GM18499 (cell line): ENCODE data around the gene ATP6V0E2.
"Not testable (repeated sequence)": the region's sequence is repeated elsewhere in the genome, so short reads cannot be mapped to it uniquely, and the experiment has no call there.

Source experiments
- ATAC-seq: cut with Tn5 transposase; IDR thresholded peaks from one replicate; pipeline ENCODE4 v1.9.1; 2021; ENCODE audit warnings: moderate number of reproducible peaks; ENCODE audit not compliant: insufficient read depth, unreplicated experiment

ATP6V0E2 gene

GRCh38 chr7:149873074-149873969 is at the start of gene ATP6V0E2:
Gene ATP6V0E2 (plus strand): TSS chr7:149873969. CDS start chr7:149874066, 97 bp downstream.
- ATAC-seq: peak; percentile 62

GRCh38 chr7:149824301-149824741 is 49.4 kb upstream of the ATP6V0E2 start:
- no peak for ATAC-seq

DNA sequence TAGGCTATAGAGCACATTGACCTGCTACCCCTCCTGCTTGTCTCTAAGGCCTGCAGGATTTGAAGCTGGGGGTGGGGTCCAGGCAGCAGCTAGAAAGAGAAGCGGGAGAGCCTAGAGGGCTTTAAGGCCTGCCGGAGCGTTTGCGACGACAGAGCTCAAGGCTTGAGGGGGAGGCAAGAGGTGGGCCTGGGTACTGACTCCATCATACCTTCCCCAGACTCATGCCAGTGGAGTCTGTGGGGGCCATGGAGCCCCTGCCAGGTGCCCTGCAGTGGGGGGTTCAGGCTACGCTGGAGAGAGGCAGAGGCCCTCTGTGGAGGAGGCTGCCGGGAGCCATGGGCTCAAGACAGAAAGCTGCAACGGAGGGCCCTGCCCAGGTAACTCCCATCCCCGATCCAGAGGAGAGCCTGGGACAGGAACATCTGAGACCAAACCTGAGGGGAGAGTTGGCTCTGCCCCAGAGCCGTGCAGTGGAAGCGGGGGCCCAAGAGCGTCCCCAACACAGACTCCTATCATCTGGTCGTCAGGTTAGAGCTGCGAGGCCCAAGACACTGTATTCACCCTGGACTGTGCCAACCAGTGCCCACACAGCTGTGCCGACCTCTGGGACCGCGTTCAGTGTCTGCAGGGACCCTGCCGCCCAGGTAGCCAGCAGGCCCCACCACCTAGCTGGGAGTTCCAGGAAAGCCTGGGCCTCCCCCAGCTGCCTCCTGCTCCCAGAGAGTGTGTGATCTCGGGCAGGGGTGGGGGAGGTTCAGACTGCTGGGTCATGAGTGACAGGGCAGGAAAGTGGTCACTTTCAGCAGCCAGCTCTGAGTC is 48.8 kb upstream of the ATP6V0E2 start:
- no peak for ATAC-seq

GRCh38 chr7:149825567-149826343 is 48.0 kb upstream of the ATP6V0E2 start:
- ATAC-seq: no peak

DNA sequence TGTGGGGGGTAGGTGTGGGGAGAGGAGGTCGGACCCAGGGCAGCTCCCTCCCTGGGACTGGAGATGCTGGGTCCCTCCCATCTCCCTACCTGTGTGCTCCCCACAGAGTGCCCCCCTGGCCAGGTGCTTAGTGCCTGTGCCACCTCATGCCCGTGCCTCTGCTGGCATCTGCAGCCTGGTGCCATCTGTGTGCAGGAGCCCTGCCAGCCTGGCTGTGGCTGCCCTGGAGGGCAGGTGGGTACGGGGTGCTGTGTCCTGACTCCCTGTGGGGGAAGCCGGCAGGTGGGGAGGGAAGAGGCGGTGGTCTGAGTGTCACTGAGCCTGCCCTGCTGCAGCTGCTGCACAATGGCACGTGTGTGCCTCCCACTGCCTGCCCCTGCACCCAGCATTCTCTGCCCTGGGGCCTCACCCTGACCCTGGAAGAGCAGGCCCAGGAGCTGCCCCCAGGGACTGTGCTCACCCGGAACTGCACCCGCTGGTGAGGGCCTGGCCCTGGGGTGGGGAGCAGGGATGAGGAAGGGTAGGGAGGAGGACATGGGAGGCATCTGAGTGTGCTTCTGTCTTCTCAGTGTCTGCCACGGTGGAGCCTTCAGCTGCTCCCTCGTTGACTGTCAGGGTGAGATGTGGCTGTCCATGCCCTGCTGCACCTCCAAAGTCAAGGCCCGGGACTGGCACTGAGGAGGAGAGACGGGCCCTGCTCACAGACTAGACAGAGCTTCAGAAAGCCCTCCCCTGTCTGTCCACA is 47.3 kb upstream of the ATP6V0E2 start:
- no peak for ATAC-seq

GRCh38 chr7:149827089-149827981 is 46.4 kb upstream of the ATP6V0E2 start:
- no peak for ATAC-seq

DNA sequence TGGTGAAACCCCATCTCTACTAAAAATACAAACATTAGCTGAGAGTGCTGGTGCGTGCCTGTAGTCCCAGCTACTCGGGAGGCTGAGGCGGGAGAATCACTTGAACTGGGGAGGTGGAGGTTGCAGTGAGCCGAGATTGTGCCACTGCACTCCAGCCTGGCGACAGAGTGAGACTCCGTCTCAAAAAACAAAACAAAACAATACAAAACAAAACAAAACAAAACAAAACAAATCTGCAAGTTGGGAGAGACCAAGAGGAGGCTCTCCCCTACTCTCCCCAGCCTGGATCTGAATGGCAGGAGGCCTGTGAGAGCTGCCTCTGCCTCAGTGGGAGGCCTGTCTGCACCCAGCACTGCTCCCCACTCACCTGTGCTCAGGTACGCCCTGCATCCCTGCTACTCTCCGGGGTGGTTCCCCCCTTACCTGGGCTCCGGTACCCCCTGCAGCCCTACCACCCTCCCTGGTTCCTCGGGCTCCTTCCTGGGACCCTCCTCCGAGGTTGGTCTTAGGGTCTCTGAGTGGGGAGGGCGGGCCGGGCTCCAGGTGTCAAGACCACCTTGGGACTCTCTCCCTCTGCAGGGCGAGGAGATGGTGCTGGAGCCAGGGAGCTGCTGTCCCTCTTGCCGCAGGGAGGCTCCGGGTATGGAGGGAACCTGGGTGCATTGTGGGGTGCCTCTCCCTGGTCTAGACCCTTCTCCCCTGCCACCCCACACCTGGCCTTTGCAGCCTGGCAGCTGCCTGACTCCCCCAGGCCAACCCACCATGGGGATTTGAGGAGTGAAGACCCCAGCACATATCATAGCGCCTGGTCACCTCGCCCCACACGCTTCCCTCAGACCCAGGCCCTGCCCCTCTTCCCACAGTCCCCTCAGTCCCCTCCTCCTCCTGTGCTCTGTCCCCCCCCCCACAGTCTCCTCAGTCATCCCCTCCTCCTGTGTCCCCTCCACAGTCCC is 45.1 kb upstream of the ATP6V0E2 start:
- ATAC-seq: no peak

- ATAC-seq: not testable (repeated sequence)
Observed at GRCh38 chr7:149830527-149830926, 43.2 kb upstream of the ATP6V0E2 start.

- no peak for ATAC-seq
Observed at GRCh38 chr7:149830997-149831740, 42.6 kb upstream of the ATP6V0E2 start.

DNA sequence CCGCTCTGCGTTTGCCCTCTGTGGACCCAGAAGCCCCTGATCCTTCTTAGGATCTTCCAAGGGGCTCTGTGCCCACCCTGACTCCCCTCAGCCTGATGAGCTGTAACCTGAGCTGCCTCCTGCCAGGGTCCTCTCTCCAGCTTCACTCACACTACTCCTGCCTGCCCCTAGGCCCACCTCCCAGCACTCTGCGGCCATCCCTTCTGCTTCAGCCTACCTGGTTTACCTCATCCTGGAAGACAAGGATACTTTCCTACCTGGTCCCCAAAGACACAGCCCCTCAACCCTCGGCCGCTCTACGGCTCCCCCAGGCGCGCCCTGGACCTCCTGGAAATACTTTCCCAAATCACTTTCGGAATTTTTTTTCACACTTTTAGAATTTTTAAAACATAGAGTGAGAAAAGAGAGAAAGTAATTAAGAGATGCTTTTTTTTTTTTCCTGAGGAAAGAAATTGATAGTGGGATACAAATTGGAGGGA is 42.0 kb upstream of the ATP6V0E2 start:
- ATAC-seq: no peak

DNA sequence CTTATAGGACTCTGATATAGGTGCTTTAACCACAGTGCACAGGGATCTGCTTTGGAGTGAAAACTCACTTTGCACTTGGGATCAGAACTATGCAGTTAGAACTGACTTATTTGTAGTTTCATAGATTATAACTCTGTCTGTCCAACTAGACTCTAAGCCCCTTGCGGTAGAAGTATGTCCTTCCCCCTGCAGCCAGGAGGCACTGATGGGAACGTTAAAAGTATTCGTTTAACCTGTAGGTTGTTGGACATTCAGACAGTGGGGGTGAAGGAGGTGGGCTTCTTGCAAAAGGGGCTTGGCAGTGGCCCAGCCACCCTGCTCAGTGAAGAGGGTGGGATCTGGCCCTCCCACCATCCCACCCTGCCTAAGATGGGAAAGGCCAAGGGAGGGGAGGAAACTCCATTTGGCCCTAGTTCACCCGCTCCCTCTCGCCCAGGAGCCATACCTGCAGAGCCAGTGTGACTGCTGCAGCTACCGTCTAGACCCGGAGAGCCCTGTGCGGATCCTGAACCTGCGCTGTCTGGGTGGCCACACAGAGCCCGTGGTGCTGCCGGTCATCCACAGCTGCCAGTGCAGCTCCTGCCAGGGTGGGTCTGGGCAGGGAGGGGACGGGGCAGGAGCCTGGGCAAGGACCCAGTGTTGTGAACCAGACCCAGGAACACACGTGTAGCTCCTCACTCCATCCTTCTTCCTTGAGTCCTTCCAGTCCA is 41.3 kb upstream of the ATP6V0E2 start:
- no peak for ATAC-seq

DNA sequence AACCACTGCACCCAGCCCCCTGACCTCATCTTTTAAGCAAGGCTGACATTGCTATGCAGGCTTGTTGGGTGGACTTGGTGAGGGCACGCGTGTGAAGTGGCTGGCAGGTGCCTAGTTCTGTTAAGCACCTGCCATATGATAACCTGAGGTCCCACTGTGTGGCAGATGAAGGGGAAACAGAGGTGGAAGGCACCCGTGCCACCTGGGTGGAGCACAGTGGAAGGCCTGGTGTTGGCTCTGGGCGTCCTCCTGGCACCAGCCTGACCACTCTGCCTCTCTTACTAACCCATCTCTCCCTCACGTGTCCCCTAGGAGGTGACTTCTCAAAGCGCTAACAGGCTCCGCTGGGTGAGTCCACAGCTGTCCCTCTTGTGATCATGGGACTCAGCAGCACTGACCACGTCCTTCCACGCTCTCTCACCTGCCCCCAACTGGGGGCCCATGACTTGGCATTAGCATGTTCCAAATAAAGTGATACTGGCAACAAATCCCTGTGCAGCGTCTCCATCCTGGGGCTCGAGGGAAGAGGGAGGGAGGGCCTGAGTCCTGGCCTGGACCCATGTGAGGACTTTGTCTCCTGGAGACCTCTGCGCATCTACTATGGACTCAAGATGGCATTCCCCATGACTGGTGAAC is 40.2 kb upstream of the ATP6V0E2 start:
- no peak for ATAC-seq

DNA sequence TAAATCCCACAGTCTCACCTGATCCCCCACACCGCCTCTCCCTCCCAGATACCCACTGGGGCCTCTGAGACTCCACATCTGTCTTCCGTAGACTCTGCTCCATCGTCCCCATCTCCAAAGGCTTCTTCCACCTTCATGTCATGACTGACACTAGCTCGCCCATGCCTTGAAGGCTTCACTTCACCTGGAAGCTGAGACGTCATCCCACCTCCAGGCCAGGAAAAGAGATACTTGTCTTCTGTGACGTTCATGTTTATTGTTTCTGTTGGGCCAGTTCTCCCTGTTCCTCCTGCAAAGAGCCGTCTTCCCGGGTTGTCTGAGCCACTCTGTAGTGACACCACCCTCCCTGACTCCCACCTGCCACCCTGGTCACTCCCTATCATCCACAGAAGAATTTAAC is 39.2 kb upstream of the ATP6V0E2 start:
- ATAC-seq: no peak

- no peak for ATAC-seq
Observed at GRCh38 chr7:149836434-149836833, 37.3 kb upstream of the ATP6V0E2 start.

GRCh38 chr7:149837564-149838223 is 36.1 kb upstream of the ATP6V0E2 start:
- ATAC-seq: no peak
